Heart left ventricle (tissue), 16 donors: ENCODE data around the gene CRMP1. TPM values are rescaled to one million over a fixed set of nuclear protein-coding genes. Genes with fewer than 3 reads are reported as not detected.

Source experiments
- ATAC-seq, 4 donors: fragments of 200-7000 bp; cut with Tn5 transposase; one replicate each; pipeline ENCODE4 v1.9.1; 2020 to 2022; ENCODE audit warnings: moderate library complexity in 4 of 4, mild to moderate bottlenecking in 3 of 4, moderate number of reproducible peaks in 1 of 4
- DNase-seq, 5 donors: peaks; one replicate each; pipeline ENCODE4 v3.0.0-alpha.2; 2020
- H3K27ac ChIP-seq, 12 donors: fragments of 200-600 bp; sonication (generic) in 4 of 12; one replicate each; pipeline versions ENCODE4 v1.5.0 to v1.8.0; 2016 to 2022; ENCODE audit warnings: mild to moderate bottlenecking in 2 of 12
- H3K27me3 ChIP-seq, 9 donors: fragments of 200-600 bp; sonication (generic) in 2 of 9; one replicate each; pipeline versions ENCODE4 v1.5.1 to v1.8.0; 2016 to 2022; ENCODE audit warnings: mild to moderate bottlenecking in 3 of 9
- H3K36me3 ChIP-seq, 9 donors: fragments of 200-600 bp; sonication (generic) in 2 of 9; one replicate each; pipeline versions ENCODE4 v1.5.0 to v1.8.0; 2018 to 2022; ENCODE audit warnings: mild to moderate bottlenecking in 2 of 9
- H3K4me1 ChIP-seq, 12 donors: fragments of 200-600 bp; sonication (generic) in 4 of 12; one replicate each; pipeline versions ENCODE4 v1.5.0 to v1.8.0; 2016 to 2022; ENCODE audit warnings: mild to moderate bottlenecking in 3 of 12
- H3K4me3 ChIP-seq, 12 donors: fragments of 200-600 bp; sonication (generic) in 4 of 12; one replicate each; pipeline versions ENCODE4 v1.5.0 to v1.8.0; 2017 to 2022; ENCODE audit warnings: mild to moderate bottlenecking in 9 of 12, moderate library complexity in 4 of 12
- H3K9me3 ChIP-seq, 12 donors: fragments of 200-600 bp; sonication (generic) in 4 of 12; one replicate each; pipeline versions ENCODE4 v1.5.0 to v1.8.0; 2016 to 2022; ENCODE audit warnings: mild to moderate bottlenecking in 1 of 12
- CTCF ChIP-seq, 12 donors: fragments of 200-600 bp; sonication (generic) in 4 of 12; IDR thresholded peaks; one replicate each; pipeline versions ENCODE4 v1.5.0 to v1.8.0; 2018 to 2022; ENCODE audit warnings: antibody characterized with exemption in 12 of 12, mild to moderate bottlenecking in 5 of 12
- POLR2A ChIP-seq, 2 donors: fragments of 450-650 bp; IDR thresholded peaks; one replicate each; pipeline ENCODE4 v1.6.1; 2017; ENCODE audit warnings: antibody characterized with exemption in 2 of 2, mild to moderate bottlenecking in 2 of 2, moderate library complexity in 2 of 2
- WGBS, 4 donors: extraction: QIAGEN DNeasy Blood & Tissue Kit in 2 of 4; methylation state at CpG; one replicate each; pipeline versions ENCODE4 v1.1.5 to v1.1.7; 2013 to 2018; 5-methylcytosine and 5-hydroxymethylcytosine counted together
- intact Hi-C, 10 donors: fragments of 100-400 bp; cut with DNase I; formaldehyde crosslinking; loops; one replicate each; pipeline versions ENCODE4 v1.11.1 to v1.14.2; 2022
- polyA plus RNA-seq, 2 donors: library from polyadenylated mRNA; stranded (reverse); fragments of 200-250 nt; gene quantifications; one replicate each; pipeline ENCODE4 v1.2.3, GENCODE V29; 2013
- total RNA-seq, 9 donors: library from RNA; depleted of rRNA in 2 of 9; stranded (reverse); fragments of >200 nt in 2 of 9; fragmentation: NEBNext Ultra II Directional in 3 of 9; extraction: Animal tissue kit (Norgen Biotek cat#: 25700) in 3 of 9; gene quantifications; one replicate each; pipeline versions ENCODE4 v1.1.0 to v1.2.4, GENCODE V29; 2016 to 2023
- donor health status: ischemic (EF 13 %, LVEDD 7.1; RV severe dilation, severe dysfunction).
- donor health status: healthy with polysubstance abuse.
- donor health status: DM: no; HTN: yes; CAD: no.
- donor health status: DM: no; HTN: no; CAD: no.
- donor health status: ischemic (EF 25% LVEDD 6.9; RV normal size, moderate dysfunction).
- donor health status: ischemic (EF 25% LVEDD 5.7; RV mildly dilated, moderate dysfunction).
- donor health status: healthy.
- donor health status: DM: yes; HTN: yes; CAD: no.
- donor health status: ischemic (EF 35%, LVEDD 5.7; RV mildly dilated, moderate dysfunction).
- donor health status: nonischemic (EF 11% LVEDD 7.7; RV severe dilation, severe dysfunction).
- donor health status: DM: yes; HTN: yes; CAD: no.
- donor health status: PGD.
- donor health status: ischemic (EF 29% LVEDD 5.4; RV normal size, mild dysfunction).
- donor health status: nonischemic (EF 23%, LVEDD 6.1; RV moderate dilation, normal function).

The CRMP1 gene
- total and polyA plus RNA-seq, 11 donors: 0.34 to 2.4 (median 0.93) TPM

- Histone ChIP-seq H3K9me3 (no peaks in the 10 kb centered on the region), H3K36me3 (no peaks in the 10 kb centered on the region), H3K4me3 (no peak overlapping the region), H3K27ac (peak overlapping the region in 5 of 12 donors; percentile 7 to 28 (median 19)), H3K4me1 (peaks cover 0 to 24% (median 11%) of the 10 kb centered on the region in 12 donors), H3K27me3 (no peaks in the 10 kb centered on the region)
- WGBS, 4 donors: 59 to 66% (median 63%) methylated on average over 17 to 18 of the region's 18 CpGs
- no peak for ATAC-seq
- TF ChIP-seq POLR2A (IDR thresholded peaks at IDR 0.05): no peak
- TF ChIP-seq CTCF (IDR thresholded peaks at IDR 0.05): no peak
- no peak for DNase-seq
- intact Hi-C loops: no loop called here
Measured at GRCh38 chr4:5843573-5844530, 49.0 kb downstream of the CRMP1 start.

GRCh38 chr4:5842456-5842855, 50.4 kb downstream of the CRMP1 start:
- Histone ChIP-seq H3K27ac (no peak overlapping the region), H3K4me1 (peaks cover 0 to 24% (median 11%) of the 10 kb centered on the region in 12 donors), H3K36me3 (no peaks in the 10 kb centered on the region), H3K9me3 (no peaks in the 10 kb centered on the region), H3K4me3 (no peak overlapping the region), H3K27me3 (no peaks in the 10 kb centered on the region)
- TF ChIP-seq CTCF (IDR thresholded peaks at IDR 0.05): no peak
- no peak for ATAC-seq
- no peak for DNase-seq
- intact Hi-C loops: no loop called here
- 85 to 94% (median 89%) methylated on average over 4 of the region's 4 CpGs for WGBS, 4 donors

GRCh38 chr4:5839751-5840674, 52.9 kb downstream of the CRMP1 start:
- TF ChIP-seq CTCF (IDR thresholded peaks at IDR 0.05) (no peak), POLR2A (IDR thresholded peaks at IDR 0.05) (no peak)
- WGBS, 4 donors: 49 to 59% (median 55%) methylated on average over 30 of the region's 30 CpGs
- peak overlapping the region in 5 of 12 donors; percentile 0 to 39 (median 25) for H3K4me3 ChIP-seq

More at GRCh38 chr4:5839751-5840674, 52.9 kb downstream of the CRMP1 start:
- ATAC-seq (peak; percentile 63 to 89 (median 86)), DNase-seq (peak; percentile 56 to 86 (median 72))
- Histone ChIP-seq H3K4me1 (peaks cover 0 to 23% (median 11%) of the 10 kb centered on the region in 12 donors), H3K27me3 (no peaks in the 10 kb centered on the region), H3K9me3 (no peaks in the 10 kb centered on the region), H3K36me3 (no peaks in the 10 kb centered on the region), H3K27ac (peak overlapping the region in 9 of 12 donors; percentile 26 to 70 (median 52))
- intact Hi-C loops: loop anchor here in 1 of 10 donors (10.0 kb wide), 1 partner anchor 135 kb away; no protein-coding TSS in a partner anchor
